Measurements from ENCODE around the gene TBATA.

TBATA gene

DNA sequence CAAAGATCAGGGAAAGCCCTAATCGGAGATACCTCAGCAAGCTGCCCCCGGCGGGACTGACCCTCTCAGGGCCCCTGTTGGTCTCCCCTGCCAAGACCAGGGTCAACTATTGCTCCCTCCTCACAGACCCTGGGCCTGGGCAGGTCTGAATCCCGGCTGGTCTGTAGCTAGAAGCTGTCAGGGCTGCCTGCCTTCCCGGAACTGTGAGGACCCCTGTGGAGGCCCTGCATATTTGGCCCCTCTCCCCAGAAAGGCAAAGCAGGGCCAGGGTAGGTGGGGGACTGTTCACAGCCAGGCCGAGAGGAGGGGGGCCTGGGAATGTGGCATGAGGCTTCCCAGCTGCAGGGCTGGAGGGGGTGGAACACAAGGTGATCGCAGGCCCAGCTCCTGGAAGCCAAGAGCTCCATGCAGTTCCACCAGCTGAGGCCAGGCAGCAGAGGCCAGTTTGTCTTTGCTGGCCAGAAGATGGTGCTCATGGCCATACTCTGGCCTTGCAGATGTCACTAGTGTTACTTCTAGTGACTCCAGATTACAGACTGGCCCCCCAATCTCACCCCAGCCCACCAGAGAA is 24.1 kb downstream of the TBATA start:
- no peak for DNase-seq

DNA sequence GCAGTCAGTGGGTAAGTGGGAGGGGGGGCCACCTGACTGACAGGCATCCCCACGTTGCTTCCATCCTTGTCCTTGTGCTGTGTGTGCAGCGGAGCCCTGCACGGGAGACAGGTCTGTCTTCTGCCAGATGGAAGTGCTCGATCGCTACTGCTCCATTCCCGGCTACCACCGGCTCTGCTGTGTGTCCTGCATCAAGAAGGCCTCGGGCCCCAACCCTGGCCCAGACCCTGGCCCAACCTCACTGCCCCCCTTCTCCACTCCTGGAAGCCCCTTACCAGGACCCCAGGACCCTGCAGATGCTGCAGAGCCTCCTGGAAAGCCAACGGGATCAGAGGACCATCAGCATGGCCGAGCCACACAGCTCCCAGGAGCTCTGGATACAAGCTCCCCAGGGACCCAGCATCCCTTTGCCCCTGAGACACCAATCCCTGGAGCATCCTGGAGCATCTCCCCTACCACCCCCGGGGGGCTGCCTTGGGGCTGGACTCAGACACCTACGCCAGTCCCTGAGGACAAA is 24.8 kb downstream of the TBATA start:
- no peak for DNase-seq

DNA sequence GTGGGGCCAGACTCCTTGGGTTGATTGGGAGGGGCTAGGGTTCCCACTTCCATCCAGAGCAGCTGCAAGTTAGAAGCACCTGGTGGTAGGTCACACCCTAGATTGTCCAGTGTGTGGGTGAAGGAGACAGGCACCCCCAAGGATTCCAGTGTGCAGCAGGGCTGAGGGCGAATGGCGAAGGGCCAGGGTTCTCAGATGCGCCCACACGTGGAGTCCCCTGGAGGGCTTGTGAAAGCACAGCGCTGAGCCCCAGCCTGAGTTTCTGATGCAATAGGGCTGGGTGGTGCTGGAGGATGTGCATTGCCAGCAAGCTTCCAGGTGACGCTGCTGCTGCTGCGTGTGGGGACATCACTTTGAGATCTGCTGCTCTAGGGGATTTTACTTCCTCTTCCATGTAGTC is 25.4 kb downstream of the TBATA start:
- no peak for DNase-seq

DNA sequence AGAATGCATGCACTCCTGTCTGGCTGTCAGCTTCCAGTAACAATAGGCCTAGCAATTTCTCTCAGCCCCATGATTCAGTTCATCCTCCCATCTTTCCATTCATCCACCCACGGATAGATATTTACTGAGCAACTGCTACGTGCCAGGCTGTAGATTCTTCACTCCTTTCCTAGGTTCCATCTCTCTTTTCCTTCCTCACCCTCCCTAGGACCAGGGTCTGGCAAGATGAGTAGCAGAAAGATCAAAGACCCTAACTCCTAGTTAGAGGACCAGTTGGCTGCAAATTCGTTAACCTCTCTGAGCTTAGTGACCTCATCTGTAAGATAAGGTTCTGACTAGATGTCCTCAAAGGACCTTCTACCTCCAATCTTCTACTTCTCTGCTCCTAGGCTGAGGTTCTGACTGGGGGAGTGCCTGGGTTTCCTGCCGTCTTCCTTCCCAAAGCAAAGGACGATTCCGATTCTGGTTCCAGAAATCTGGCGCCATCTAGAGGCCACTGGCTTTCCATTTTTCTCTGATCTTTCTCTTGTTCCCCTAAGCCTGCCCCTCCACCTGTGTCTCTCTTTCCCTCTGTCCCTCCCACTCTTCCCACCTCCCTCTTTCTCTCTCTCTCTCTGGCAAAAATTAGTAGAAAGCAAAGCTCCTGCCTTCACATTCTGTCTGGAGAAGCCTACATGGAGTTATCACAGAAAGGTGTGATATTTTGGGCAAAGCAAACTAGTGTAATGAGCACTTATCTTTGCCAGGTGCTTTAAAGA is 26.2 kb downstream of the TBATA start:
- DNase-seq = peak; percentile 49

DNA sequence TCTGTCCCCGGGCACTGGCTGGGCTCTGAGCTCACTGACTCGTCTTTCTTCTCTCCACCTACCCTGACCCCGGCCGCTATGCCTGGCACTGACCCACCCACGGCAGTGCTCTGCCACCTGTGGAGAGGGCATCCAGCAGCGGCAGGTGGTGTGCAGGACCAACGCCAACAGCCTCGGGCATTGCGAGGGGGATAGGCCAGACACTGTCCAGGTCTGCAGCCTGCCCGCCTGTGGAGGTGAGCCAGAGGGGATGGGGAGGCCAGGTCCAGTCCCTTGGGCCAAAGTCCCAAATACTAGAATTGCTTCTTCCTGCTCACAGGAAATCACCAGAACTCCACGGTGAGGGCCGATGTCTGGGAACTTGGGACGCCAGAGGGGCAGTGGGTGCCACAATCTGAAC is 27.3 kb downstream of the TBATA start:
- DNase-seq = no peak

DNA sequence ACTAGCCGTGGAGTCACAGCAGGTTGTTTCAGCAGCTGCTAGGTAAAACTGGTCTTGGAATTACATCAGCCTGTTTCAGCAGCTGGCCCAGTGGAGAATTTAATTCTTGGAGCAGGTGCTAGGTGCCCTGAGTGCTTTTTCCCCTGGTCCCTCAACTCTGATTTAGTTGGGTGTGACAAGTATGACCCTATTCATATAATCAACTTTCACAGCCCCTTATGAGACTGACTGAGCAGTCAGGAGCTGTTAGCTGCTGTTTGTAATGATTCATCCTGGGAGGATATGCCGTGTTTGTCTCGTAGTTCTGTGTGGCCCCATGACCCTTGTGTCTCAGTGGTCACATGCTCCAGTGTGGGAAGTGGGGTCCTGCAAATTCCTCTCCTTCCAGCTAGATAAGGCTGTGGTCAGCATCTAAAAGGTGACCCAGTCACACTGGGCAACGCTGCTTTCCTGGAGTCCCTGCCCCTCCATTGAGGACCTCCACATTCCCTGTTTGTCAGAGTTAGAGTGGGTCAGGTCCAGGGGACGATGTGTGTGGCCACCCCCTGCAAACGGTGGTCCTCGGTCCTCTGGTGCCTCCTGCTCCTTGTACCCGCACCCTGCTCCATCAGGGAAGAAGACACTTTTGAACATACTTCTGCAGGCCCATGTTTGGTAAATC is 28.3 kb downstream of the TBATA start:
- no peak for DNase-seq

DNA sequence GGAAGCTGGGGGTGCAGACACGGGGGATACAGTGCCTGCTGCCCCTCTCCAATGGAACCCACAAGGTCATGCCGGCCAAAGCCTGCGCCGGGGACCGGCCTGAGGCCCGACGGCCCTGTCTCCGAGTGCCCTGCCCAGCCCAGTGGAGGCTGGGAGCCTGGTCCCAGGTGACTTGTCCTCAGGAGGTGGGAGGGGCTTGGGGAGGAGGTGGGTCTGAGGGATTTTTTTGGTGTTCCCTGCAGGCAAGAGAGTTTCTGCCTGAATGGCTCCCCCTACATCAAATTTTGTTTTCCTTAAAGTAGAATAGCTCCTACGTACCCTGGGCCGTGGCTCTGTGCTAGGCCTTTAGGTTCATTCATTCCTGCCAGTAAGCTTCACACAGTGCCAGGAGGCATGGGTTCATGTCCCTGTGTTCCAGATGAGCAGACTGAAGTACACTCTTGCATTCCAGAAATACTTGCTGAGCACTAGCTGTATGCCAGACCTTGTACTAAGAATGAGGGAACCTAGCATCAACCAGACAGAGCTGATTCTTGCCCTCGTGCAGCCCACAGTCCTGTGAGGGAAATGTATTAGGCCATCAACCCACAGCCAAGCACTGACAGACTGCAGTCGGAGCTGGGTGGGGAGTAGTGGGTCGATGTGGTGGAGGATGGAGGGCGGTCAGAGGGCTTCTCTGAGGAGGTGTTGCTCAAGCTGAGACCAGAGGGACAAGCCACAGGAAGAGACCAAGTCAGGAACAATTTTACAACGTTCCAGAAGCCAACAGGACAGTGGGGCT is 31.1 kb downstream of the TBATA start:
- no peak for DNase-seq

DNA sequence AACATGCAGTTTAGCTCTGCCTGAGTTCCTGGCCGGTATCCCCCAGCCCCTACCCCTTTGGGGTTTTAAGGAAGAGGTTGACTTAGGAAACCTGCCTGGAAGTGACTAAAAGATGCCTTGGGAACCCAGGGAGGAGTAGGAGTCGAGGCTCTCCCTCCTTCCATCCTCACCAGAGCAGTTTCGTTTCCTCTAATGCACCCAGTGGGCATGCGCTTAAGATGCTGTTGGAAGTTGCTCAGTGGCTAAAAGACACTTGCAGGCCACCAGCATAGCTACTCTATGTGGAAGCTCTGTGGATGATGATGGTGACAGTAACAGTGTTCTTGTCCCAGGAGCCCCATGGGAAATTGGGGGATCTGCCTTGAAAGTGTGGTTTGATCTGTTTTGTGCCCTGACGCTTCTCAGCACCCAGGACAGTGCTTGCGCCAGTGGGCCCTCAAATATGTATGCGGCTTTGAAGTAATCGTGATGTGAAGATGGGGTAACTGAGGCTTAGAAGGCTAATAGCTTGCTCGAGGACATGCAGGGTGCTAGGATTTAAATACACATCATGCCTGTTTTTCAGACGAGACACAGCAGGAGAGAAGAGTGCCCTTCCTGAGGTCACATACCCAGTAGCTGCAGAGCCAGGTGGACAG is 32.0 kb downstream of the TBATA start:
- DNase-seq = no peak

DNA sequence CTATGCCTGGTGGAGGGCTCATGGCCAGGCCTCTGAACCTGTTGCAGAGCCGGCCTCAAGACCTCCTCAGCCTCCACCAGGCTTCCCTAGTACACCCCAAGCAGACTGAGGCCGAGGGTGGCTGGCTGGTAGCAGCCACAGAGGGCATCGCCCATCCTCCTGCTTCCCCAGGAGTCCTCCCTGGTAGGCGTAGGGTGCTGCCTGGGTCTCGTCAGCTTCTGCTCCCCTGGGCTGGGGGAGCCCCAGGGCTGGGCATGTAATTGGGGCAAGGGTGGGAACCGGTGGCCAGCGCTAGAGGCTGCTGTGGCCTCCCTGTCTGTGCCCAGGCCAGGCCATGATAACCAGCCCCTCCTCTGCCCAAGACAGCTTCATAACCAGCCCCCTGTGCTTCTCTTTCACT is 32.6 kb downstream of the TBATA start:
- no peak for DNase-seq

DNA sequence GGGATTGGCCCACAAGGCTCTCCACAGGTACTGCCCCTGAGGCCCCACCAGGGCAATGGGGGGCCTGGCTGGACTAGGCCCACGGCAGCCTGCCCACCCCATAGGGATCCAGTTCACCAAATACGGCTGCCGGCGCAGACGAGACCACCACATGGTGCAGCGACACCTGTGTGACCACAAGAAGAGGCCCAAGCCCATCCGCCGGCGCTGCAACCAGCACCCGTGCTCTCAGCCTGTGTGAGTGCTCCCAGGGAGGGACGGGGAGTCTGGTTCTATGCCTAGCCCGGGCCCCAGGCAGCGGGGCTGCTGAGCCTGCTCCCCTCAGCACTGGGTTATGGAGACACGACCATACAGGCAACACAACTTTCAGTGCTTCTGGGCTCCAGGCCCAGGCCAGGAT is 33.2 kb downstream of the TBATA start:
- no peak for DNase-seq

DNA sequence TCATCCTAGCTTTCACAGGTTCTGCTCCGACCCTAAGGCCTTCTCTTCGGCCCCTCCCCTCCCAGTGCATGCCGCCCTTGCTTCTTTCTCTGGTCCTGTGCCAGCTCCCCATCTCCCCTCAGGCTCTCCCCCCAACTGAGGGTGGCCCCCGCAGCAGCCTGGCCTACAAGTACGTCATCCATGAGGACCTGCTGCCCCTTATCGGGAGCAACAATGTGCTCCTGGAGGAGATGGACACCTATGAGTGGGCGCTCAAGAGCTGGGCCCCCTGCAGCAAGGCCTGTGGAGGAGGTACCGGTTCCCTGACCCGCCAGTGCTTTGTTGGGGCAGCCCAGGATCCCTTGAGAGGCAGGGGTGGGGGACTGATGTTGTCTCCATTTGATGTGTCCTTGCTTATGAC is 33.8 kb downstream of the TBATA start:
- no peak for DNase-seq

DNA sequence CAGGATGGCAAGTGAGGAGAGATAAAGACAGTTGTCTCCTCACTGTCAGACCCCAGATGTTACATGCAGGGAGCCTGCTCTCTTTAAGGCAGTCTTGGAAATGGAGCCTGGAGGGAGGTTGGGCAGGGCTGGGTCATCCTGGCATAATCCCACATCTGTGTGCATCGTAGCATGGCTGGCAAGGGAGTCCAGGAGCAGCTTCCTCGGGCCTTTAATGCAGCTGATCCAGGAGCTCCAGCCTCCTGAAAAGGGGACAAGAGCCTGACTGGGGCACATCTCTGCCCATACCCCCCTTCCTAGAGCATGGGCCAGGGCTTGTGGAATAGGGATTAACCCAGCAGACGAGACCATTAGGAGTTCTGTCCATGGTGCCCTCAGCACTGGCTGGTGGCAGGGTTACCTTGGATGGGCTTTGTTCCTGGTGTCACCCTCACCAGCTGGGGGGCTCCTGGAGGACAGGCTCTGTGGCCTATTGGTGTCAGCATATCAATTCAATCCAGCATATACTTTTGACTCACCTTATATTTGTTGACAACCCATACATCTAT is 34.9 kb downstream of the TBATA start:
- DNase-seq = no peak

DNA sequence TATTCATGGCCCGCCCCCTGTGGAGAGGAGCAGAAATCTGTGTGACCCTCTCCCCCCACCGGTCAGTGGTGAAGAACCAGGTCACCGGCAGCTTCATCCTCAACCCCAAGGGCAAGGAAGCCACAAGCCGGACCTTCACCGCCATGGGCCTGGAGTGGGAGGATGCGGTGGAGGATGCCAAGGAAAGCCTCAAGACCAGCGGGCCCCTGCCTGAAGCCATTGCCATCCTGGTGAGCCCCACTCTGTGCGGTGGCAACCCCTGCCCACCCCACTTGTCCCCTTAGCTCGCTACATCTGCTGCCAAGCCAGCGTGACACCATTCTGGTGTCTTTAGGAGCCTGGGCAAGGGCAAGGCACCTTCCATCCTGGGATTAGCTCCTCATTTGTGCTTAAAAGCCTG is 35.4 kb downstream of the TBATA start:
- DNase-seq = no peak

DNA sequence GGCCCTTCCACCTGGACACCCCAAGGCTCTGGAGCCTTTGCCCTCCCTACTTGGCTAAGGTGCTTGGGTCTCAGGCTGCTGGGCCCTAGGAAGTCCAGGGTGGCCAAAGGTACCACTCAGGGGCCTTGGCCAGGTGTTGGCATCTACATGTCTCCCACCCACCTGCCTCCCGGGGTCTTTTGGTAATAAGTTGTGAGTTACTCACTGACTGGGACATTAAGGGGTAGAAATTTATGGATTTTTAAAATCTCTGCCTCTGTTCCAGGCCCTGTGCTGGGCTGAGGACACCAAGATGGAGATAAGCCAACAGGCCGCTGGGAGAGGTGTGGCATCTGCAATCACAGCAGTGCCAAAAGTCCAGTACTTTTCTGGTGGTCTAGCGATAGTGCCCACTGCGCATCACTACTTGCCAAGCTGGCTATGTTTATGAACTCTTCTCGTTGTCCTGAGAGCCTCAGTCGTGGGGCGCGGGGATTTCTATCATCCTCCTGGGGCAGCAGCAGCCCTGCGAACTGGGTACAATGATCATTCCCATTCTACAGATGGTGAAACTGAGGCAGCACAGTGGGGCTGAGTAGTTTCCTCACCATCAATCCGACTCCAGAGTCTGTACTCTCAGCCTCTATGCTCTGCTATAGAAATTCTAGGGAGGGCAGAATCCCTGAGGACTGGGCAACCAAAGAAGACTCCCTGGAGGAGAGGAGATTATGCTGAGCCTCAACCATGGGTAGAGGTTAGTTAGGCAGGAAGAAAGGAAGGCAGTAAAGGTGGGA is 36.2 kb downstream of the TBATA start:
- DNase-seq = no peak

DNA sequence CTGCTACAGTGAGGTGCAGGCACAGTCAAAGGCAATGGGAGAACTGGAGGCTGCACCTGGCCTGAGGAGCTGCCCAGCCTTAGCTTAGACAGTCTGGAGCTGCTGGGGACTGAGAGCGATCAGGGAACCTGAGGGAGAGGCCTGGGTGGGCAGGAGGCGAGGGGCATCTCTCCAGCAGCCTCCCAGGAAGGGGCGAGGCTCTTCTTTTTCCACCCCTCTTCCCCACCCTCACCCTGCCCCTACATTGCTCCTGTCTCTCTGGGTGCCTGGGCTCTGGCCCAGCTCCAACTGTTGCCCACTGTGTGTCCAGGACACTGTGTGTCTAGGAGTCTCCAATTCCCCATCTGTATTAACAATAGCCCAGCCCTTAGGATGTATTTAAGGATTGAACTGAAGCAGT is 36.9 kb downstream of the TBATA start:
- DNase-seq = no peak

DNA sequence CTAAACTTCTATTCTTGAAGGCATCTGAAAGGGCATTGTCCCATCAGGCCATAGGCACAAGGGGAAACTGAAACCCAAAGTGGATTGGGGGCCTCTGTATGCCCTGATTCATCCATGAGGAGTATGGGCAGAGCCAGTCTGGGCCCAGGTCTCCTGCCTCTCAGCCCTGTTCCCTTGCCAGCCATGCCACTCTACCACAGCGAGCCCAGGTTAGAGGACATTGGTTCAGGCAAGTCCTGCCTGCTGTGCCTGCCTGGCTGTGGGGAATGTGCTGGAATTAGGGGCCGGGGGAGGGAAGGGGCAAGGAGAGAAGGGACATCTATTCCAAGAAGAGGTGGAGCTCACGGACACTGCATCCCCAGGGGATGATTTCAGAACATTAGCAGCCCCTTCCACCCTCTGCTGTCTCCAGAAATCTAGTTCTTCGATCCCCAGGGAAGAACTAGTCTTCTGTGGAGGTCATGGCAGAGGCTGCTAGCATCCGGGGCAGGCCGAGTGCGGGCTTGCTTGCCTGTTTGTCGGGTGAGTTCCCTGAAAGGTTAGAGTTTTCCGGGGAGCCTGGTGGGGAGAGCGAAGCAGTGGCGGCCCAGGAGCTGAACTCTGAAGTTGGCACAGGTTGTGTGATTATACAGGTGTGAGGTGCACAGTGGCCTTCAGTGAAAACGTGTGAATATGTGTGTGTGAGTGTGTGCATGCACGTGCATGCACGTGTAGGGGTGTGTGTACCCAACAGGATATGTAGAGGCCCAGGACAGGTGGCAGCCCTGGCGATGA is 37.8 kb downstream of the TBATA start:
- DNase-seq = no peak

DNA sequence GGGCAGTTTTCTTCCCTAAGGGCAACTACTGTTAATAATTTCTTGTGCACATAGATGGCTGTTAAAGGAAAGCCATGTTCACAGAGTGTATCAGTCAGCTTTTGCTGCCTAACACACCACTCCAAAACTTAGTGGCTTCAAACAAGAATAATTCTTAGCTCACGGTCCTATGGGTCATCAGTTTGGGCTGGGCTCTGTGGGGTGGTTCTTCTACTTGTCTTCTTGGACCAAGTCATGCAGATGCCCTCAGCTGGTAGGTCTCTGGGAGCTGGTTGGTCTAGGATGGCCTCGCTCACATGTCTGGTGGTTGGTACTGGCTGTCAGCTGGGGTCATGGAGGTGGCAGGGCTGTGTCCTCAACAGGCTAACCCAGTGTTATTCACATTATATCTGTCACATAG is 39.6 kb downstream of the TBATA start:
- DNase-seq = no peak

DNA sequence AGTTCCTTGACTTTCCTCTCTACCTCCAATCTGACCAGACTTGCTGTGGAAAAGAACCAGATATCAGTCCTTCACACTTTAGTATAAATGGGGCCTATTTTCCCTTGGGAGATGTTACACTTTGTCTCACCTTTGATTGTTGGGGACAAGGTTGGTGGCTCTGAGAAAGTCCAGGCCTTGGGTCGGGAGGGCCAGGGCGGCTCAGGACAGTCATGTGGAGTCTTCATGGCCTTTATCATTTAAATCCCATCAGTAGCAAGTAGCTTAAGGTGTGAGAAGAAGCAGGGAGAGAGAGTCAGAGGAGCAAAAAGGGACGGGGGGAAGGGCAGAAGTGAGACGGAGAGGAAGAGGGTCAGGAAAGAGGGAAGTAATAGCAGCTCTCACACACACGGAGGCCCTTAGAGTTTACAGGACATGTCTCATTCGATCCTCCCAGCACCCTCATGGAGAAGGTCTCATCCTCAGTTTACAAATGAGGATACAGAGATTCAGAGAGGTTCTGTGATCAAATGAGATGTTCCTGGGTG is 40.5 kb downstream of the TBATA start:
- no peak for DNase-seq

DNA sequence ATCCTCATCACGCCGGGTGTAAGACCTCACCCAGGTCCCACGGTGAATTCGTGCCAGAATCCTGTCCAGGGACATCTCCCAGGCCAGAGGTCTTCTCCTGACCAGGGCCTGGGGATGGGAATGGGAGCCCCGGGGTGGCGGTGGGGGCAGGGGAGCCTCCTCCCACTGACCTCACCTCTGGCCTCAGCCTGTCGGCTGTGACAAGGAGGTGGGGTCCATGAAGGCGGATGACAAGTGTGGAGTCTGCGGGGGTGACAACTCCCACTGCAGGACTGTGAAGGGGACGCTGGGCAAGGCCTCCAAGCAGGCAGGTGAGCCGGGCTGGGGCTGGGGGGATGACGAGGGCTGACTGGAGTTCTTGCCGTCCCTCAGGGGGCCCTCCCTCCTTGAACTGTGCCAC is 41.3 kb downstream of the TBATA start:
- no peak for DNase-seq

DNA sequence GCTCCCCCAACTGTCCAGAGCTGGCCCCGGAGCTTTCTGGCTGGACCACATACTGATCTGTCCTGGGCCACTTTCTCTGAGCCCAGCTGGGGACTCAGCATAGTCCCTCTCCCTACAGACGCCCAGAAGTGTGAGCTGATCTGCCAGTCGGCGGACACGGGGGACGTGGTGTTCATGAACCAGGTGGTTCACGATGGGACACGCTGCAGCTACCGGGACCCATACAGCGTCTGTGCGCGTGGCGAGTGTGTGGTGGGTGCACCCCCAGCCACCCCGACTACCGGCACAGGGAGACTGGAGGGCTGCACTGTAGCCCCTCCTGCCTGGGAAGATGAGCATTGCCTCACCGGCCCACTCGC is 41.8 kb downstream of the TBATA start:
- no peak for DNase-seq

Data from effector CD8-positive, alpha-beta T cell (primary cell).